ENCODE results near the gene SLC9A7. TPM values are rescaled to one million over a fixed set of nuclear protein-coding genes. Genes with fewer than 3 reads are reported as not detected.

The SLC9A7 gene
- total and polyA plus RNA-seq, 2 experiments from 2014 or later: 2.5 to 15.4 TPM

DNA sequence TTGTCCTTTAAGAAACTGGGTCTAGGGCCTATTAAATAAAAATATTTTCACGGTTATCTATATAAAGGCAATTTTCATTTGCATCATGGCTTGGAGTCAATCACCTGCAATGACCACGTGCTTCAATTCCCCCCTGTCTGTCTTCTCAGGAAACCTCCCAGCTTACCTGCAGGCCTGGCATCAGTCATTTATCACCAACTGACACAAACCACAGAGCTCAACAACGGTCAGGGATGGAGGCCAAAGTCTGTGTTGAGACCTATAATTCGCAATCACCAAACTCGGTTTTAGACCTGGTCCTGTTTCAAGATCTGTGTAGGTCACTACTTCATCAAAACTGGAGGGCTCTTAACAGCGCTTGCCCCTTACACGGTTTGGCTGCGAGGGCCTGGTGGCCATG, 1.9 kb downstream of the SLC9A7 start:
- no peaks in the 10 kb centered on the region for H3F3A ChIP-seq (replicated peaks; ENCODE audit: low read depth)
- TF ChIP-seq EZH2 (IDR thresholded peaks at IDR 0.05; ENCODE audit: low read depth, unreplicated experiment) (no peak), POLR2AphosphoS5 (IDR thresholded peaks at IDR 0.05; ENCODE audit: low read depth) (no peak), EZH2phosphoT487 (IDR thresholded peaks at IDR 0.05; ENCODE audit: unreplicated experiment) (no peak), STAT1 (IDR thresholded peaks at IDR 0.05; ENCODE audit: unreplicated experiment) (no peak), ZNF114 (CRISPR knock-in tag; IDR thresholded peaks at IDR 0.05) (no peak), NANOG (IDR thresholded peaks at IDR 0.05; ENCODE audit: borderline replicate concordance) (no peak), JUNB (IDR thresholded peaks at IDR 0.05; ENCODE audit: unreplicated experiment) (no peak)
- TF ChIP-seq, protein P1, sequence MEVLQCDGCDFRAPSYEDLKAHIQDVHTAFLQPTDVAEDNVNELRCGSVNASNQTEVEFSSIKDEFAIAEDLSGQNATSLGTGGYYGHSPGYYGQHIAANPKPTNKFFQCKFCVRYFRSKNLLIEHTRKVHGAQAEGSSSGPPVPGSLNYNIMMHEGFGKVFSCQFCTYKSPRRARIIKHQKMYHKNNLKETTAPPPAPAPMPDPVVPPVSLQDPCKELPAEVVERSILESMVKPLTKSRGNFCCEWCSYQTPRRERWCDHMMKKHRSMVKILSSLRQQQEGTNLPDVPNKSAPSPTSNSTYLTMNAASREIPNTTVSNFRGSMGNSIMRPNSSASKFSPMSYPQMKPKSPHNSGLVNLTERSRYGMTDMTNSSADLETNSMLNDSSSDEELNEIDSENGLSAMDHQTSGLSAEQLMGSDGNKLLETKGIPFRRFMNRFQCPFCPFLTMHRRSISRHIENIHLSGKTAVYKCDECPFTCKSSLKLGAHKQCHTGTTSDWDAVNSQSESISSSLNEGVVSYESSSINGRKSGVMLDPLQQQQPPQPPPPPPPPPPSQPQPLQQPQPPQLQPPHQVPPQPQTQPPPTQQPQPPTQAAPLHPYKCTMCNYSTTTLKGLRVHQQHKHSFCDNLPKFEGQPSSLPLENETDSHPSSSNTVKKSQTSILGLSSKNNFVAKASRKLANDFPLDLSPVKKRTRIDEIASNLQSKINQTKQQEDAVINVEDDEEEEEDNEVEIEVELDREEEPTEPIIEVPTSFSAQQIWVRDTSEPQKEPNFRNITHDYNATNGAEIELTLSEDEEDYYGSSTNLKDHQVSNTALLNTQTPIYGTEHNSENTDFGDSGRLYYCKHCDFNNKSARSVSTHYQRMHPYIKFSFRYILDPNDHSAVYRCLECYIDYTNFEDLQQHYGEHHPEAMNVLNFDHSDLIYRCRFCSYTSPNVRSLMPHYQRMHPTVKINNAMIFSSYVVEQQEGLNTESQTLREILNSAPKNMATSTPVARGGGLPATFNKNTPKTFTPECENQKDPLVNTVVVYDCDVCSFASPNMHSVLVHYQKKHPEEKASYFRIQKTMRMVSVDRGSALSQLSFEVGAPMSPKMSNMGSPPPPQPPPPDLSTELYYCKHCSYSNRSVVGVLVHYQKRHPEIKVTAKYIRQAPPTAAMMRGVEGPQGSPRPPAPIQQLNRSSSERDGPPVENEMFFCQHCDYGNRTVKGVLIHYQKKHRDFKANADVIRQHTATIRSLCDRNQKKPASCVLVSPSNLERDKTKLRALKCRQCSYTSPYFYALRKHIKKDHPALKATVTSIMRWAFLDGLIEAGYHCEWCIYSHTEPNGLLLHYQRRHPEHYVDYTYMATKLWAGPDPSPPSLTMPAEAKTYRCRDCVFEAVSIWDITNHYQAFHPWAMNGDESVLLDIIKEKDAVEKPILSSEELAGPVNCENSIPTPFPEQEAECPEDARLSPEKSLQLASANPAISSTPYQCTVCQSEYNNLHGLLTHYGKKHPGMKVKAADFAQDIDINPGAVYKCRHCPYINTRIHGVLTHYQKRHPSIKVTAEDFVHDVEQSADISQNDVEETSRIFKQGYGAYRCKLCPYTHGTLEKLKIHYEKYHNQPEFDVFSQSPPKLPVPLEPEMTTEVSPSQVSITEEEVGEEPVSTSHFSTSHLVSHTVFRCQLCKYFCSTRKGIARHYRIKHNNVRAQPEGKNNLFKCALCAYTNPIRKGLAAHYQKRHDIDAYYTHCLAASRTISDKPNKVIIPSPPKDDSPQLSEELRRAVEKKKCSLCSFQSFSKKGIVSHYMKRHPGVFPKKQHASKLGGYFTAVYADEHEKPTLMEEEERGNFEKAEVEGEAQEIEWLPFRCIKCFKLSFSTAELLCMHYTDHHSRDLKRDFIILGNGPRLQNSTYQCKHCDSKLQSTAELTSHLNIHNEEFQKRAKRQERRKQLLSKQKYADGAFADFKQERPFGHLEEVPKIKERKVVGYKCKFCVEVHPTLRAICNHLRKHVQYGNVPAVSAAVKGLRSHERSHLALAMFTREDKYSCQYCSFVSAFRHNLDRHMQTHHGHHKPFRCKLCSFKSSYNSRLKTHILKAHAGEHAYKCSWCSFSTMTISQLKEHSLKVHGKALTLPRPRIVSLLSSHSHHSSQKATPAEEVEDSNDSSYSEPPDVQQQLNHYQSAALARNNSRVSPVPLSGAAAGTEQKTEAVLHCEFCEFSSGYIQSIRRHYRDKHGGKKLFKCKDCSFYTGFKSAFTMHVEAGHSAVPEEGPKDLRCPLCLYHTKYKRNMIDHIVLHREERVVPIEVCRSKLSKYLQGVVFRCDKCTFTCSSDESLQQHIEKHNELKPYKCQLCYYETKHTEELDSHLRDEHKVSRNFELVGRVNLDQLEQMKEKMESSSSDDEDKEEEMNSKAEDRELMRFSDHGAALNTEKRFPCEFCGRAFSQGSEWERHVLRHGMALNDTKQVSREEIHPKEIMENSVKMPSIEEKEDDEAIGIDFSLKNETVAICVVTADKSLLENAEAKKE (CRISPR knock-in tag; IDR thresholded peaks at IDR 0.05): no peak
- TF ChIP-seq, protein P2, sequence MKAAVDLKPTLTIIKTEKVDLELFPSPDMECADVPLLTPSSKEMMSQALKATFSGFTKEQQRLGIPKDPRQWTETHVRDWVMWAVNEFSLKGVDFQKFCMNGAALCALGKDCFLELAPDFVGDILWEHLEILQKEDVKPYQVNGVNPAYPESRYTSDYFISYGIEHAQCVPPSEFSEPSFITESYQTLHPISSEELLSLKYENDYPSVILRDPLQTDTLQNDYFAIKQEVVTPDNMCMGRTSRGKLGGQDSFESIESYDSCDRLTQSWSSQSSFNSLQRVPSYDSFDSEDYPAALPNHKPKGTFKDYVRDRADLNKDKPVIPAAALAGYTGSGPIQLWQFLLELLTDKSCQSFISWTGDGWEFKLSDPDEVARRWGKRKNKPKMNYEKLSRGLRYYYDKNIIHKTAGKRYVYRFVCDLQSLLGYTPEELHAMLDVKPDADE (IDR thresholded peaks at IDR 0.05): no peak
- H3K27ac ChIP-seq (ENCODE audit: low read depth): no peak overlapping the region
- H3K27me3 ChIP-seq (ENCODE audit: insufficient read depth): no peaks in the 10 kb centered on the region
- H2AFZ ChIP-seq: no peak overlapping the region
- peak overlapping the region; percentile 68 for H3K4me3 ChIP-seq
- Mint-ChIP-seq H3K9me3 (no peaks in the 10 kb centered on the region; the same call in 2 of the 3 replicates), H3K27me3 (ENCODE audit: insufficient read depth, low read depth, poor library complexity) (peaks cover 4% of the 10 kb centered on the region), H3K4me3 (peak overlapping the region; percentile 89), H3K36me3 (ENCODE audit: low read depth) (no peaks in the 10 kb centered on the region; the same call in 2 of the 3 replicates), H3K27ac (no peak overlapping the region), H3K4me1 (peaks cover 39% of the 10 kb centered on the region)
- peak overlapping the region; percentile 85 for H3K4me2 ChIP-seq
- no peaks in the 10 kb centered on the region for H3K36me3 ChIP-seq (ENCODE audit: insufficient read depth)
- ATAC-seq (no peak), DNase-seq (ENCODE audit: low spot score) (no peak)
- peaks cover 13% of the 10 kb centered on the region for H3K4me1 ChIP-seq (ENCODE audit: insufficient read depth)
- H3K9me2 ChIP-seq (ENCODE audit: insufficient read depth): no peaks in the 10 kb centered on the region
- H3K79me2 ChIP-seq (replicated peaks; ENCODE audit: insufficient read depth): peaks cover 49% of the 10 kb centered on the region
- no peaks in the 10 kb centered on the region; the same call in 1 of the 2 replicates for H4K20me1 ChIP-seq (replicated peaks; ENCODE audit: insufficient read depth)

All from GM23338 (cell line).